AG08396 (cell line): ENCODE measurements around the gene PLXDC2.

Source experiments
- DNase-seq: peaks from one replicate; pipeline ENCODE4 v3.0.0; 2012; ENCODE audit warnings: low spot score, mixed read lengths

PLXDC2 gene

GRCh38 chr10:19815731-19816410 is 361 bp upstream of the PLXDC2 start:
- DNase-seq, result peak; percentile 36

GRCh38 chr10:19817231-19817933 is 1.1 kb downstream of the PLXDC2 start:
- peak; percentile 7 for DNase-seq

DNA sequence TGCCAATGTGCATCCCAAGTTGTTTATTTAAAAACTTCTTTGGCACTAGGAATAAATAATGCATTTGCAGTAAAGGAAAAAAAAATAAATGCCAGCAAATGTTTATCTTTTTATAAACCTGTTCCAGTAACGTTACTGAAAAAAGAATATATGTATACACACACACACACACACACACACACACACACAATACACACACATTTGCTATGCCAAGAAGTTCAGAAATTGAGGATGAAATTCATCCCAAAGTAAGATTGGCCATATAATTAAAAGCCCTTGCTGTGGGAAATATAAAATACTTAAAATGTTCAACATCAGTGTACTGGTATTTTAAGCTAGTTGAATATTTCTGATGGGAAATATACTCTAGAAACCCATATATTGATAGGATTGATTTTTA is 2.6 kb downstream of the PLXDC2 start:
- DNase-seq, result no peak

DNA sequence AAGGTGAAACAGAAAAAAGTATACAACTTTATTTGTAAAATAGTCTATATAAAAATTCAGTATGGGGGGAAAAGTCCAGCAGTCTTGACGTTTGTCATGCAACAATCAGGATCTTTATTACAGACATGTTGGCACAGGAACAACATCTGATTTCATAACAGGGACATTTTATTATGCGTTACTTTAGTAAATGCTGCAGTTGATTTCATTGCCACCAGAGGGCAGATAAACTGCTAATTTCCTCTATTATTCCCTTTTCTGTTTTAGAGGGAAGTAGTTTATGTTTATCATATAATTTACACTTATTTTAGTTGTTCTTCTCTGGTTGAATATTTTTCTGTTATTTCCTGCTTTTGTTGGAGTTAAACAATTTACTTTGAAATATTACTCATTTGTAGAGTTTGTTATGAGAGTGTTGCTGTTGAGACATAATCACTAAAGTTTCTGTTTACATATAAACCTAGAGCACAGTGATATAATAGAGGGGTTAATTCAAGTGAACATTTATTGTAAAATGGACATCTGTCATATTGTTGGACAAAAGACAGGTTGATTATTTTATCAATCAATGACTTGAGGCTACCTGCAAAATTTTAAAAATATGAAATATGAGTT is 3.3 kb downstream of the PLXDC2 start:
- DNase-seq, result peak; percentile 34

- DNase-seq, result no peak
These were observed 8.4 kb downstream of the PLXDC2 start for GRCh38 chr10:19824381-19825342.

DNA sequence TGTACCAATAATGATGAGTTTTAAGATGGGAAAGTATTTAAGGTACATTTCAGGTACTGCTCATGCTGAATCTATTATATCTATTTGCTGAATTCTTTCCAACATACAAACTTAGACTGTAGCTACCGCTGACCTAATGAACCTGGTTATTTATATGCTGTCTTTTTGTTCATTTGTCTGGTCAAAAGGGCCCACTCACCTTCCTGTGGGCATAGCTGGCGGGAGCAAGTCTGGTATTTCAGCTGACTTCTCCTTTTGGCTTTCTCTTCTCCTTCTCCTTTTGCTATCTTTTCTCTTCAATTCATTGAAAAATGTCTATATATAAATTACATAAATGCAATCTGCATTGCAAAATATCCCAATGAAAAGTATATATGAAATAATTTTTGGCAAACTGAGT is 9.5 kb downstream of the PLXDC2 start:
- no peak for DNase-seq

- DNase-seq, result no peak
These were observed 10.5 kb downstream of the PLXDC2 start for GRCh38 chr10:19826712-19827111.

GRCh38 chr10:19828278-19829049 is 12.2 kb downstream of the PLXDC2 start:
- no peak for DNase-seq

- DNase-seq, result no peak
These were observed 16.5 kb downstream of the PLXDC2 start for GRCh38 chr10:19832699-19833098.

DNA sequence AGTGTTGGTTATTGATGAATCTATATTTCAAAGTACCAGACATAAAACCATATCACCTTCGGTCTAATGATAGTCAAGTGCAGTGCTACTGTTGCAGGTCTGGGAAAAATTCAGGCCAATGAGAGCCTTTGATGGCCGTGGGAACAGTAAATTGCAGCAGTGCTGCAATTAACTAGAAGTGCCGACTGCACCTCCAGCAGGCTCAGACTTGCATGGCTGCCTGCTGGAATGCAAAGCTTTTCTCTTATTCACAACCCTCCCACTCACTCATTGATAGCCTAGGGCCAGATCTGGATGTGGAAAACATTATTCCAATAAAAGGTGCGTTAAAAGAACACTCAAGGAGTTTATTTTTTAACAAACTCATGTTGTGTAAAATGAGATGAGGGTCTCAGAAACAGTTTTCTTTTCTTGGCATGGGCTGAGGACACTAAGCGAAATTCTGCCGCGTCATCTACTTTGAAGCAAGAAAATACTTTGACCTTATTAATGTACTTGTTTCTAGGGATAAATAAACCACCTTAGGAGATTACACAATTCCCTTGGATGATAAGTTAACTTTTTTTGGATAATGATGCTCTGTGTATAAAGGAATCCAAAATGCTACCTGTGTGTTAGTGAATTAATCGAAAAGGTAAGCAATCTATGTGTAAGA is 17.1 kb downstream of the PLXDC2 start:
- no peak for DNase-seq

GRCh38 chr10:19835952-19836351 is 19.7 kb downstream of the PLXDC2 start:
- DNase-seq, result no peak

GRCh38 chr10:19839090-19839489 is 22.9 kb downstream of the PLXDC2 start:
- no peak for DNase-seq

- no peak for DNase-seq
These were observed 23.3 kb downstream of the PLXDC2 start for GRCh38 chr10:19839552-19839951.

- DNase-seq, result no peak
These were observed 24.5 kb downstream of the PLXDC2 start for GRCh38 chr10:19840776-19841175.

DNA sequence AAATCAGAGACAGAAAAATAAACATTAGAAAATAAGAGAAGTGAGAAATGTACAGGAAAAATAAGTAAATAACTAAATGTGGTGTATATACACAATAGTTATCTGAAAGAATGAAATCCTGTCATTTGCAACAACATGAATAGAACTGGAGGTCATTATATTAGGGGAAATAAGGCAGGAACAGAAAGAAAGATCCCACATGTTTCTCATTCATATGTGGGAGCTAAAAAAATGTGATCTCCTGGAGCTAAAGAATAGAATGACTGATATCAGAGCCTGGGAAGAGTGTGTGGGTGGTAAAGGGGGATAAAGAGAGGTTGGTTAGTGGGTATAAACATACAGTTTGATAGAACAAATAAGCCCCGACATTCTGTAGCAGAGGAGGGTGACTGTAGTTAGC is 27.3 kb downstream of the PLXDC2 start:
- DNase-seq, result no peak

DNA sequence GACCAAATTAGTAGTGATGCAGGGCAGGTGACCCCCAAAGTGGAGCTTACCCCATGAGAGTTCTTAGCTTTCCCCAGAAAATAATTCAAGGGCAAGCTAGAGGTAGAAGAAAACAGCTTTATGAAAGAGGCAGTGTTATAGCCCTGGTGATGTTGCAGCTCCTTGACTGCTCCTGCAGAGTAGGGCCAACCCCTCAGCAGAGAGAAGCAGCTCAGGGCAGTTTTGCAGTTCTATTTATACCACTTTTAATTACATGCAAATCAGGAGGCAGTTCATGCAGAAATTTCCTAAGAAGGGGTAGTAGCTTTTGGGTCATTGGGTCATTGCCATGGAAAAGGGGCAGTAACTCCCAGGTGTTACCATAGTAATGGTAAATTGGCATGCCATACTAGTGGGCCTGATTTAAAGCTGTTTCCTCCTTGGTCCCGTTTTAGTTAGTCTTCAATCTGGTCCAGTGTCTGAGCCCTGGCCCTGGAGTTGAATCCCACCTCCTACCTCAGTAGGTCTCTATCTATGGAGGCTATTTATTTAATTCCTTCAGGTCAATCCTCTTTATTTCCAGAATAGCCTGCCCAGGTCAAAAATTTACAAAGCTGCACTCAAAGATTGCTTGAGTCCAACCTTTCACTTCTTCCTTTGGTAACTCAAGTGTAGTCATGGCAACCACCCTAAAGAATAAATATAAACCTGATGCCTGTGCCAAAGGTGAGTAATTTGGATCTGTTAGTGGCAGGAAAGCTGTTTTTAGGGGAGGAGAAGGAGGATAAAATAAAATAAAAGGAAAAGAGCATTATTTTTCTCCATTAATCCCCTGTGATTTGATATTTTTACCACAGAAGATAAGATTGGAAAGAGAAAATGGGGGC is 29.5 kb downstream of the PLXDC2 start:
- DNase-seq, result no peak

DNA sequence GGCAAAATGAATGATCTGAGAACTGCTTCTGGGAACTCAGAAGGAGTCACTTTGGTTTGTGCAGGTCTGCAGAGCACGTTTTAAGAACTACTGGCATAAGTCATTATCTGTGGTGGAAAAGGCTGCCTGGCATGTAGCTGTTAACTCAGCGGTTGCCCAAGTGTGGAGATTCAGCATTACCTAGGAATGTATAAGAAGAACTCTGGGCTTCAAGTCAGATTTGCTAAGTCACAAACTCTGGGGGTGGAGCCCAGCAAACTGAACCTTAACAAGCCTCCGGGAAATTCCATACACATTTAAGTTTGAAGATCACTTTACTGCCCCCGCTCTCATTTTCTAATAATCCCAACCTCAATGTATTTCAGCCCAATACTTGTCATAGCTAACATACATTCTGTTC is 31.1 kb downstream of the PLXDC2 start:
- DNase-seq, result no peak

DNA sequence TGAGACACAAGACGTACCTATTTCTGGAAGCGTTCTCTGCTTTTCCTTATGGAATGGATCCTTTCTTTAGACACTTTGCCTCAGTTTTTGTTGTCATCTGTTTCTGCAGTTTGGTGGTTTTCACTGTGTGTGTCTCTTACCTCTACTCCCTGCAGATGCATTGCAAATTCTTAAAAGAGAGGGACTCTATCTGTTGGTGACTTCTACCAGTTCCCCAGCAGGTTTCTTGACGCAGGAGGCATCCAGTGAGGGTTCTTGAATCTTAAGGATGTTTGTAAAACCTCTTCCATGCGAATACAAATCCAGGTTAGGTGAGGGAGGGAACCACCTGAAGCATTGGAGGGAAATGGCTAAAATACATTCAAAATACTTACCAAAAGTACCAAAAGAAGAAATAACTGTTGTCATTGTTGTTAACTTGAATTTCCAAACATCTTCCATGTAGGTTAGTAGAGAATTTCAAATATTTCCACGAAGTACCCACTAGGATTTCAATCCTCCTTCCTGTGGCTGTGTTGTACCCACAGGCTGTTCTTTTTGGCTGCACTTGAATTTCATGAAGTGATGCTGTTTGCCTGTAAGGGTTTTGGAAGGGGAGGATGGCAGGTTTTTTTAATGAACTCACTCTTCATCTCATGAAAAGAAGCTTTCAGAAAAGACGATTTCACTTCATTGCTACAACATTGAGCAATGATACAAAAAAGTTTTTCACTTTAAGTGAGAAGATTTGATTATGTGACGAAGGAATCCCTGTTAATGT is 32.2 kb downstream of the PLXDC2 start:
- no peak for DNase-seq

- no peak for DNase-seq
These were observed 37.6 kb downstream of the PLXDC2 start for GRCh38 chr10:19853831-19854230.
